HepG2 (cell line): ENCODE data around the gene ZNF273. TPM values are rescaled to one million over a fixed set of nuclear protein-coding genes. Genes with fewer than 3 reads are reported as not detected.

Experiments
- HNRNPLL ChIP-seq: fragments of 200-400 bp; formaldehyde crosslinking; IDR thresholded peaks from 2 replicates; pipeline ENCODE4 v1.6.1; 2017; ENCODE audit warnings: mild to moderate bottlenecking, low read depth, low read length; ENCODE audit not compliant: poor library complexity, severe bottlenecking
- MBNL3 ChIP-seq: fragments of 250-450 bp; sonication (Bioruptor Pico); conservative IDR thresholded peaks from 2 replicates; pipeline ENCODE4 v1.8.0; 2022; ENCODE audit warnings: mild to moderate bottlenecking, inconsistent platforms
- TSC22D2 ChIP-seq: sonication (generic); formaldehyde crosslinking; IDR thresholded peaks from 2 replicates; pipeline ENCODE4 v1.5.1; 2020; ENCODE audit warnings: missing genetic modification reagents, mild to moderate bottlenecking, borderline replicate concordance
- ZNF501 ChIP-seq: sonication (generic); formaldehyde crosslinking; IDR thresholded peaks from 2 replicates; pipeline ENCODE4 v1.5.1; 2020; ENCODE audit warnings: mild to moderate bottlenecking, moderate library complexity, missing genetic modification reagents
- ZNF558 ChIP-seq: sonication (generic); formaldehyde crosslinking; IDR thresholded peaks from 2 replicates; pipeline ENCODE4 v1.9.0; 2022; ENCODE audit warnings: mild to moderate bottlenecking, missing genetic modification reagents, borderline replicate concordance
- ZNF567 ChIP-seq: sonication (generic); formaldehyde crosslinking; IDR thresholded peaks from 2 replicates; pipeline ENCODE4 v1.8.1; 2023; ENCODE audit warnings: mild to moderate bottlenecking, missing genetic modification reagents, borderline replicate concordance
- ZNF775 ChIP-seq: sonication (generic); formaldehyde crosslinking; IDR thresholded peaks from 2 replicates; pipeline ENCODE4 v1.4.0; 2020; ENCODE audit warnings: missing genetic modification reagents, mild to moderate bottlenecking, moderate library complexity, borderline replicate concordance
- polyA plus RNA-seq, 8 experiments: library from polyadenylated mRNA; depleted of rRNA in 3 of 8; stranded (reverse) in 7 of 8; unstranded in 1 of 8; fragments of >200 nt; fragmentation: Illumina TruSeq in 4 of 8; extraction: Trizol in 4 of 8; gene quantifications; 2 replicates each; pipeline versions ENCODE4 v1.2.1 to v1.2.3, GENCODE V29; 2011 to 2016; ENCODE audit warnings: low read depth in 4 of 8, missing spikeins in 1 of 8, mixed read lengths in 1 of 8; ENCODE audit not compliant: insufficient read depth in 1 of 8
- total RNA-seq, 5 experiments: library from RNA; depleted of rRNA; stranded (reverse); fragments of >200 nt; fragmentation: Illumina TruSeq; extraction: Trizol; gene quantifications; 2 replicates each; pipeline ENCODE4 v1.2.3, GENCODE V29; 2016; ENCODE audit warnings: low read depth in 1 of 5
- TF ChIP-seq, protein P1 (sequence below): sonication (generic); formaldehyde crosslinking; IDR thresholded peaks from 2 replicates; pipeline ENCODE4 v1.5.0; 2020; ENCODE audit warnings: mild to moderate bottlenecking, missing genetic modification reagents, borderline replicate concordance
- TF ChIP-seq, protein P2 (sequence below): sonication (generic); formaldehyde crosslinking; IDR thresholded peaks from 2 replicates; pipeline ENCODE4 v1.5.1; 2020; ENCODE audit warnings: mild to moderate bottlenecking, missing genetic modification reagents, borderline replicate concordance
- TF ChIP-seq, protein P3 (sequence below): sonication (generic); formaldehyde crosslinking; IDR thresholded peaks from 2 replicates; pipeline ENCODE4 v1.8.1; 2023; ENCODE audit warnings: mild to moderate bottlenecking, missing genetic modification reagents

Gene ZNF273
- total and polyA plus RNA-seq, 2 of the 13 experiments (the other 11 are each of a cell fraction or from before 2014, with no cell fraction given), result 1.7 to 5.8 TPM

DNA sequence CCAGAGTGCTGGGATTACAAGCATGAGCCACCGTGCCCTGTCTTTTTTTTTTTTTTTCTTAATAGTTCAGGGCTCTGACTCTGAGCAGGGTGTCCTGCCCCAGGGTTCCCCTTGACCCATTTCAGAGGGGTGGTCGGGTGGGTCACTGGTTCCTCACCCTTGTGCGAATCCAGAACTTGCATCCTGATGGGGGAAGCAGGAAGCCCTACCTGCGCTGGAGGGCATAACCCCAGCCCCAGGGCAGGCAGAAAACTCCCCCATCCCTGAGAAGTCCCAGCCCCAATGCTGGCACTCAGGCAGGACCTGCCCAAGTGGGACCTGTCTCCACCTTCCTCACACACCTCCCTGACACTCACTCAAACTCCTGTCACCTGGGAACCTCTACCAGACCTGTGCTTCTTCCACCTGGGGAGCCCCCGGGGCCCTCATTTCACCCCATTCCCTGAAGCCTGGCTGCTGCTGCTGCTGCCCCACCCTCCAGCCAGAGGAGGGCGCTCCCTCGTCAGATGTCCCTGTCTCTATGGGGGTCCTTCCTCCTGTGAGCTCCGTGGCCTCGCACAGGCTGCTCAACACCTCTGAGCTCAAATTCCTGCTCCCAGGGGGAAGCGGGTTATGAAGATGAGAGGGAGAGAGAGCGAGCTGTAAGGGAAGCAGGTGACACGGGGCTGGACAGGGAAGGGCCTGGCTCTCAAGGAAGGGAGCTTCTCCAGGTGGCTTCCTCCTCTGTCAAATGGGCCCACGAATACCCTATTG, 15.1 kb upstream of the ZNF273 start (continued):
- TF ChIP-seq, protein P1, sequence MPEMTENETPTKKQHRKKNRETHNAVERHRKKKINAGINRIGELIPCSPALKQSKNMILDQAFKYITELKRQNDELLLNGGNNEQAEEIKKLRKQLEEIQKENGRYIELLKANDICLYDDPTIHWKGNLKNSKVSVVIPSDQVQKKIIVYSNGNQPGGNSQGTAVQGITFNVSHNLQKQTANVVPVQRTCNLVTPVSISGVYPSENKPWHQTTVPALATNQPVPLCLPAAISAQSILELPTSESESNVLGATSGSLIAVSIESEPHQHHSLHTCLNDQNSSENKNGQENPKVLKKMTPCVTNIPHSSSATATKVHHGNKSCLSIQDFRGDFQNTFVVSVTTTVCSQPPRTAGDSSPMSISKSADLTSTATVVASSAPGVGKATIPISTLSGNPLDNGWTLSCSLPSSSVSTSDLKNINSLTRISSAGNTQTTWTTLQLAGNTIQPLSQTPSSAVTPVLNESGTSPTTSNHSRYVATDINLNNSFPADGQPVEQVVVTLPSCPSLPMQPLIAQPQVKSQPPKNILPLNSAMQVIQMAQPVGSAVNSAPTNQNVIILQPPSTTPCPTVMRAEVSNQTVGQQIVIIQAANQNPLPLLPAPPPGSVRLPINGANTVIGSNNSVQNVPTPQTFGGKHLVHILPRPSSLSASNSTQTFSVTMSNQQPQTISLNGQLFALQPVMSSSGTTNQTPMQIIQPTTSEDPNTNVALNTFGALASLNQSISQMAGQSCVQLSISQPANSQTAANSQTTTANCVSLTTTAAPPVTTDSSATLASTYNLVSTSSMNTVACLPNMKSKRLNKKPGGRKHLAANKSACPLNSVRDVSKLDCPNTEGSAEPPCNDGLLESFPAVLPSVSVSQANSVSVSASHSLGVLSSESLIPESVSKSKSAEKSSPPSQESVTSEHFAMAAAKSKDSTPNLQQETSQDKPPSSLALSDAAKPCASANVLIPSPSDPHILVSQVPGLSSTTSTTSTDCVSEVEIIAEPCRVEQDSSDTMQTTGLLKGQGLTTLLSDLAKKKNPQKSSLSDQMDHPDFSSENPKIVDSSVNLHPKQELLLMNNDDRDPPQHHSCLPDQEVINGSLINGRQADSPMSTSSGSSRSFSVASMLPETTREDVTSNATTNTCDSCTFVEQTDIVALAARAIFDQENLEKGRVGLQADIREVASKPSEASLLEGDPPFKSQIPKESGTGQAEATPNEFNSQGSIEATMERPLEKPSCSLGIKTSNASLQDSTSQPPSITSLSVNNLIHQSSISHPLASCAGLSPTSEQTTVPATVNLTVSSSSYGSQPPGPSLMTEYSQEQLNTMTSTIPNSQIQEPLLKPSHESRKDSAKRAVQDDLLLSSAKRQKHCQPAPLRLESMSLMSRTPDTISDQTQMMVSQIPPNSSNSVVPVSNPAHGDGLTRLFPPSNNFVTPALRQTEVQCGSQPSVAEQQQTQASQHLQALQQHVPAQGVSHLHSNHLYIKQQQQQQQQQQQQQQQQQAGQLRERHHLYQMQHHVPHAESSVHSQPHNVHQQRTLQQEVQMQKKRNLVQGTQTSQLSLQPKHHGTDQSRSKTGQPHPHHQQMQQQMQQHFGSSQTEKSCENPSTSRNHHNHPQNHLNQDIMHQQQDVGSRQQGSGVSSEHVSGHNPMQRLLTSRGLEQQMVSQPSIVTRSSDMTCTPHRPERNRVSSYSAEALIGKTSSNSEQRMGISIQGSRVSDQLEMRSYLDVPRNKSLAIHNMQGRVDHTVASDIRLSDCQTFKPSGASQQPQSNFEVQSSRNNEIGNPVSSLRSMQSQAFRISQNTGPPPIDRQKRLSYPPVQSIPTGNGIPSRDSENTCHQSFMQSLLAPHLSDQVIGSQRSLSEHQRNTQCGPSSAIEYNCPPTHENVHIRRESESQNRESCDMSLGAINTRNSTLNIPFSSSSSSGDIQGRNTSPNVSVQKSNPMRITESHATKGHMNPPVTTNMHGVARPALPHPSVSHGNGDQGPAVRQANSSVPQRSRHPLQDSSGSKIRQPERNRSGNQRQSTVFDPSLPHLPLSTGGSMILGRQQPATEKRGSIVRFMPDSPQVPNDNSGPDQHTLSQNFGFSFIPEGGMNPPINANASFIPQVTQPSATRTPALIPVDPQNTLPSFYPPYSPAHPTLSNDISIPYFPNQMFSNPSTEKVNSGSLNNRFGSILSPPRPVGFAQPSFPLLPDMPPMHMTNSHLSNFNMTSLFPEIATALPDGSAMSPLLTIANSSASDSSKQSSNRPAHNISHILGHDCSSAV (CRISPR knock-in tag), result no peak
- TF ChIP-seq, protein P2, sequence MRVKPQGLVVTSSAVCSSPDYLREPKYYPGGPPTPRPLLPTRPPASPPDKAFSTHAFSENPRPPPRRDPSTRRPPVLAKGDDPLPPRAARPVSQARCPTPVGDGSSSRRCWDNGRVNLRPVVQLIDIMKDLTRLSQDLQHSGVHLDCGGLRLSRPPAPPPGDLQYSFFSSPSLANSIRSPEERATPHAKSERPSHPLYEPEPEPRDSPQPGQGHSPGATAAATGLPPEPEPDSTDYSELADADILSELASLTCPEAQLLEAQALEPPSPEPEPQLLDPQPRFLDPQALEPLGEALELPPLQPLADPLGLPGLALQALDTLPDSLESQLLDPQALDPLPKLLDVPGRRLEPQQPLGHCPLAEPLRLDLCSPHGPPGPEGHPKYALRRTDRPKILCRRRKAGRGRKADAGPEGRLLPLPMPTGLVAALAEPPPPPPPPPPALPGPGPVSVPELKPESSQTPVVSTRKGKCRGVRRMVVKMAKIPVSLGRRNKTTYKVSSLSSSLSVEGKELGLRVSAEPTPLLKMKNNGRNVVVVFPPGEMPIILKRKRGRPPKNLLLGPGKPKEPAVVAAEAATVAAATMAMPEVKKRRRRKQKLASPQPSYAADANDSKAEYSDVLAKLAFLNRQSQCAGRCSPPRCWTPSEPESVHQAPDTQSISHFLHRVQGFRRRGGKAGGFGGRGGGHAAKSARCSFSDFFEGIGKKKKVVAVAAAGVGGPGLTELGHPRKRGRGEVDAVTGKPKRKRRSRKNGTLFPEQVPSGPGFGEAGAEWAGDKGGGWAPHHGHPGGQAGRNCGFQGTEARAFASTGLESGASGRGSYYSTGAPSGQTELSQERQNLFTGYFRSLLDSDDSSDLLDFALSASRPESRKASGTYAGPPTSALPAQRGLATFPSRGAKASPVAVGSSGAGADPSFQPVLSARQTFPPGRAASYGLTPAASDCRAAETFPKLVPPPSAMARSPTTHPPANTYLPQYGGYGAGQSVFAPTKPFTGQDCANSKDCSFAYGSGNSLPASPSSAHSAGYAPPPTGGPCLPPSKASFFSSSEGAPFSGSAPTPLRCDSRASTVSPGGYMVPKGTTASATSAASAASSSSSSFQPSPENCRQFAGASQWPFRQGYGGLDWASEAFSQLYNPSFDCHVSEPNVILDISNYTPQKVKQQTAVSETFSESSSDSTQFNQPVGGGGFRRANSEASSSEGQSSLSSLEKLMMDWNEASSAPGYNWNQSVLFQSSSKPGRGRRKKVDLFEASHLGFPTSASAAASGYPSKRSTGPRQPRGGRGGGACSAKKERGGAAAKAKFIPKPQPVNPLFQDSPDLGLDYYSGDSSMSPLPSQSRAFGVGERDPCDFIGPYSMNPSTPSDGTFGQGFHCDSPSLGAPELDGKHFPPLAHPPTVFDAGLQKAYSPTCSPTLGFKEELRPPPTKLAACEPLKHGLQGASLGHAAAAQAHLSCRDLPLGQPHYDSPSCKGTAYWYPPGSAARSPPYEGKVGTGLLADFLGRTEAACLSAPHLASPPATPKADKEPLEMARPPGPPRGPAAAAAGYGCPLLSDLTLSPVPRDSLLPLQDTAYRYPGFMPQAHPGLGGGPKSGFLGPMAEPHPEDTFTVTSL (CRISPR knock-in tag), result no peak
- TF ChIP-seq ZNF558 (CRISPR knock-in tag) (0 out of 2 replicates have a peak, but pooled peaks have one; percentile 15), ZNF501 (CRISPR knock-in tag) (peak; percentile 57; the same call in 1 of the 2 replicates), HNRNPLL (no peak), ZNF567 (CRISPR knock-in tag) (no peak), MBNL3 (CRISPR knock-in tag) (no peak), ZNF775 (no peak), TSC22D2 (CRISPR knock-in tag) (no peak)
- TF ChIP-seq, protein P3, sequence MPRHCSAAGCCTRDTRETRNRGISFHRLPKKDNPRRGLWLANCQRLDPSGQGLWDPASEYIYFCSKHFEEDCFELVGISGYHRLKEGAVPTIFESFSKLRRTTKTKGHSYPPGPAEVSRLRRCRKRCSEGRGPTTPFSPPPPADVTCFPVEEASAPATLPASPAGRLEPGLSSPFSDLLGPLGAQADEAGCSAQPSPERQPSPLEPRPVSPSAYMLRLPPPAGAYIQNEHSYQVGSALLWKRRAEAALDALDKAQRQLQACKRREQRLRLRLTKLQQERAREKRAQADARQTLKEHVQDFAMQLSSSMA, result no peak
